ENCODE measurements around the gene MICU1. TPM values are rescaled to one million over a fixed set of nuclear protein-coding genes. Genes with fewer than 3 reads are reported as not detected.

The MICU1 gene
- total and polyA plus RNA-seq, 2 of the 13 experiments (the other 11 are each of a cell fraction or from before 2014, with no cell fraction given) = 32.5 to 56.1 TPM

DNA sequence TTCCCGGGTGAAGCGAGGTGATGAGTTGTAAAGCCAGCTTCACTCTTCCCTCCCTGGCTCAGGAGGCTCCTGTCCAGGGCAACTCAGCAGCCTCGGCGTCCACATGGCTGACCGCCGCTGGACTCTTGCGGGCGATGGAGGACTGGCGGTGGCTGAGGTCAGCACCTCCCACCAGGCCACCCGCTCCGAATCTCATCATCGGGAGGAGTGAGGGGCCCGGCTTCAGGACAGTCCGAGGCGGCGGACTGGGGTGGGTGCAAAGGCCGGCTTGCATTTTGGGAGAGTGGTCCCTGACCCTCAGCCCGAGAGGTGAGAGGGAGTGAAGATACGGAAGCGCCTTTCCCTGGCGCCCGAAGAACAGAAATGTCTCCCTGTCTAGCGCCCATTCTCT lies 271.9 kb downstream of the MICU1 start (continued):
- TF ChIP-seq, protein P1, sequence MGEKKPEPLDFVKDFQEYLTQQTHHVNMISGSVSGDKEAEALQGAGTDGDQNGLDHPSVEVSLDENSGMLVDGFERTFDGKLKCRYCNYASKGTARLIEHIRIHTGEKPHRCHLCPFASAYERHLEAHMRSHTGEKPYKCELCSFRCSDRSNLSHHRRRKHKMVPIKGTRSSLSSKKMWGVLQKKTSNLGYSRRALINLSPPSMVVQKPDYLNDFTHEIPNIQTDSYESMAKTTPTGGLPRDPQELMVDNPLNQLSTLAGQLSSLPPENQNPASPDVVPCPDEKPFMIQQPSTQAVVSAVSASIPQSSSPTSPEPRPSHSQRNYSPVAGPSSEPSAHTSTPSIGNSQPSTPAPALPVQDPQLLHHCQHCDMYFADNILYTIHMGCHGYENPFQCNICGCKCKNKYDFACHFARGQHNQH (CRISPR knock-in tag; IDR thresholded peaks at IDR 0.05) = no peak
- TF ChIP-seq ELF4 (CRISPR knock-in tag; IDR thresholded peaks at IDR 0.05; ENCODE audit: borderline replicate concordance) (no peak), ZNF724P (CRISPR knock-in tag; IDR thresholded peaks at IDR 0.05; ENCODE audit: borderline replicate concordance) (no peak), TCF12 (IDR thresholded peaks at IDR 0.05) (no peak), TCF12 (CRISPR knock-in tag; IDR thresholded peaks at IDR 0.05) (no peak), REXO4 (CRISPR knock-in tag; IDR thresholded peaks at IDR 0.05; ENCODE audit: borderline replicate concordance) (no peak)
- TF ChIP-seq, protein P2, sequence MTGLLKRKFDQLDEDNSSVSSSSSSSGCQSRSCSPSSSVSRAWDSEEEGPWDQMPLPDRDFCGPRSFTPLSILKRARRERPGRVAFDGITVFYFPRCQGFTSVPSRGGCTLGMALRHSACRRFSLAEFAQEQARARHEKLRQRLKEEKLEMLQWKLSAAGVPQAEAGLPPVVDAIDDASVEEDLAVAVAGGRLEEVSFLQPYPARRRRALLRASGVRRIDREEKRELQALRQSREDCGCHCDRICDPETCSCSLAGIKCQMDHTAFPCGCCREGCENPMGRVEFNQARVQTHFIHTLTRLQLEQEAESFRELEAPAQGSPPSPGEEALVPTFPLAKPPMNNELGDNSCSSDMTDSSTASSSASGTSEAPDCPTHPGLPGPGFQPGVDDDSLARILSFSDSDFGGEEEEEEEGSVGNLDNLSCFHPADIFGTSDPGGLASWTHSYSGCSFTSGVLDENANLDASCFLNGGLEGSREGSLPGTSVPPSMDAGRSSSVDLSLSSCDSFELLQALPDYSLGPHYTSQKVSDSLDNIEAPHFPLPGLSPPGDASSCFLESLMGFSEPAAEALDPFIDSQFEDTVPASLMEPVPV (CRISPR knock-in tag; IDR thresholded peaks at IDR 0.05) = no peak; the same call in 1 of the 2 replicates
- TF ChIP-seq, protein P3, sequence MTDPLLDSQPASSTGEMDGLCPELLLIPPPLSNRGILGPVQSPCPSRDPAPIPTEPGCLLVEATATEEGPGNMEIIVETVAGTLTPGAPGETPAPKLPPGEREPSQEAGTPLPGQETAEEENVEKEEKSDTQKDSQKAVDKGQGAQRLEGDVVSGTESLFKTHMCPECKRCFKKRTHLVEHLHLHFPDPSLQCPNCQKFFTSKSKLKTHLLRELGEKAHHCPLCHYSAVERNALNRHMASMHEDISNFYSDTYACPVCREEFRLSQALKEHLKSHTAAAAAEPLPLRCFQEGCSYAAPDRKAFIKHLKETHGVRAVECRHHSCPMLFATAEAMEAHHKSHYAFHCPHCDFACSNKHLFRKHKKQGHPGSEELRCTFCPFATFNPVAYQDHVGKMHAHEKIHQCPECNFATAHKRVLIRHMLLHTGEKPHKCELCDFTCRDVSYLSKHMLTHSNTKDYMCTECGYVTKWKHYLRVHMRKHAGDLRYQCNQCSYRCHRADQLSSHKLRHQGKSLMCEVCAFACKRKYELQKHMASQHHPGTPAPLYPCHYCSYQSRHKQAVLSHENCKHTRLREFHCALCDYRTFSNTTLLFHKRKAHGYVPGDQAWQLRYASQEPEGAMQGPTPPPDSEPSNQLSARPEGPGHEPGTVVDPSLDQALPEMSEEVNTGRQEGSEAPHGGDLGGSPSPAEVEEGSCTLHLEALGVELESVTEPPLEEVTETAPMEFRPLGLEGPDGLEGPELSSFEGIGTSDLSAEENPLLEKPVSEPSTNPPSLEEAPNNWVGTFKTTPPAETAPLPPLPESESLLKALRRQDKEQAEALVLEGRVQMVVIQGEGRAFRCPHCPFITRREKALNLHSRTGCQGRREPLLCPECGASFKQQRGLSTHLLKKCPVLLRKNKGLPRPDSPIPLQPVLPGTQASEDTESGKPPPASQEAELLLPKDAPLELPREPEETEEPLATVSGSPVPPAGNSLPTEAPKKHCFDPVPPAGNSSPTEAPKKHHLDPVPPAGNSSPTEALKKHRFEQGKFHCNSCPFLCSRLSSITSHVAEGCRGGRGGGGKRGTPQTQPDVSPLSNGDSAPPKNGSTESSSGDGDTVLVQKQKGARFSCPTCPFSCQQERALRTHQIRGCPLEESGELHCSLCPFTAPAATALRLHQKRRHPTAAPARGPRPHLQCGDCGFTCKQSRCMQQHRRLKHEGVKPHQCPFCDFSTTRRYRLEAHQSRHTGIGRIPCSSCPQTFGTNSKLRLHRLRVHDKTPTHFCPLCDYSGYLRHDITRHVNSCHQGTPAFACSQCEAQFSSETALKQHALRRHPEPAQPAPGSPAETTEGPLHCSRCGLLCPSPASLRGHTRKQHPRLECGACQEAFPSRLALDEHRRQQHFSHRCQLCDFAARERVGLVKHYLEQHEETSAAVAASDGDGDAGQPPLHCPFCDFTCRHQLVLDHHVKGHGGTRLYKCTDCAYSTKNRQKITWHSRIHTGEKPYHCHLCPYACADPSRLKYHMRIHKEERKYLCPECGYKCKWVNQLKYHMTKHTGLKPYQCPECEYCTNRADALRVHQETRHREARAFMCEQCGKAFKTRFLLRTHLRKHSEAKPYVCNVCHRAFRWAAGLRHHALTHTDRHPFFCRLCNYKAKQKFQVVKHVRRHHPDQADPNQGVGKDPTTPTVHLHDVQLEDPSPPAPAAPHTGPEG (CRISPR knock-in tag; IDR thresholded peaks at IDR 0.05) = no peak

Measured in HepG2 (cell line).